ENCODE results near the gene ETV4. TPM values are rescaled to one million over a fixed set of nuclear protein-coding genes. Genes with fewer than 3 reads are reported as not detected.

The ETV4 gene
- total RNA-seq, 1 donor from 2014 or later = not detected

DNA sequence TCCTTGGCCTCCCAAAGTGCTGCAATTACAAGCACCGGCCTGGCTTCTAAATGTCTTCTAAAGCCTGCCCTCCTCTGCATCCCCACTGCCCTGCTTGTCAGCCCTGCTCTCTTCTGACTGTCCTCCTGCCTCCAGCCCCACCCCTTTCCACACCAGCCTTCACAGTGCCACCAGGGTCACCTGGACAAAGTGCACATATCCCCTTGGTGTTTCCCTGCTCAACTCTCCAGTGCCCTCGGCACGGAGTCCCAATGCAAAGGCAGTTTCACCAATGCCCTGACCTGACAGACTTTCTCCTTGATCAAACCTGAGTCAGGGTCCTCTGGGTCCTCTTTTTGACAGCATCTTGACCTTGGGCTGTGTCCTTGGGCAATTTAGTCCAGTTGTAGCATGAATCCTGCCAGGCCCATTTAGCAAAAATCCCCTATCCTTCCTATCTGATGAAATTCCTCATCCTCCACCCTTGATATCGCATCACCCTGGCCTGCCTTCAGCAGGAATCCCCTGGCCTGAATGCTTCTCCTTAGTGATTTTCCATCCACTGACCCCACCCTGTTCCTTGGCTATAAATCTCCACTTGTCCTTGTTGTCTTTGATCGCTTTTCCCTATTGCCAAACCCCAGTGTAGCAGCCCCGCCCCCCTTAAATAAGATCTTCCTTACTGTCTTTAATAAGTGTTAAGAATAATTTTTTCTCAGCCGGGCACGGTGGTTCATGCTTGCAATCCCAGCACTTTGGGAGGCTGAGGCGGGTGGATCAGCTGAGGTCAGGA, 42.7 kb upstream of the ETV4 start:
- no peak for TF ChIP-seq CTCF (IDR thresholded peaks at IDR 0.05)
- ATAC-seq (ENCODE audit: low read depth) = no peak
- H3K4me3 Mint-ChIP-seq = no peak overlapping the region
- DNase-seq = no peak
- H3K27me3 Mint-ChIP-seq = no peaks in the 10 kb centered on the region
- intact Hi-C loops (cut with micrococcal nuclease) = no loop called here
- peaks cover 5% of the 10 kb centered on the region for H3K4me1 Mint-ChIP-seq
- peaks cover 1% of the 10 kb centered on the region for H3K9me3 Mint-ChIP-seq
- POLR2A ChIA-PET = no interaction called here
- no peaks in the 10 kb centered on the region for H3K36me3 Mint-ChIP-seq (ENCODE audit: low read depth)
- no peak overlapping the region for H3K27ac Mint-ChIP-seq
- CTCF ChIA-PET = no interaction called here

- H3K27me3 Mint-ChIP-seq = no peaks in the 10 kb centered on the region
- no peaks in the 10 kb centered on the region for H3K4me1 Mint-ChIP-seq
- TF ChIP-seq CTCF (IDR thresholded peaks at IDR 0.05) = no peak
- ChIA-PET POLR2A (no interaction called here), CTCF (no interaction called here)
- intact Hi-C loops (cut with micrococcal nuclease) = no loop called here
- ATAC-seq (ENCODE audit: low read depth) (no peak), DNase-seq (no peak)
- H3K9me3 Mint-ChIP-seq = peaks cover 1% of the 10 kb centered on the region
- H3K4me3 Mint-ChIP-seq = no peak overlapping the region
- H3K27ac Mint-ChIP-seq = no peak overlapping the region
- H3K36me3 Mint-ChIP-seq (ENCODE audit: low read depth) = no peaks in the 10 kb centered on the region
Measured at GRCh38 chr17:43588121-43588520, 42.0 kb upstream of the ETV4 start.

GRCh38 chr17:43587647-43588046, 41.5 kb upstream of the ETV4 start:
- POLR2A ChIA-PET = no interaction called here
- no peak for TF ChIP-seq CTCF (IDR thresholded peaks at IDR 0.05)
- Mint-ChIP-seq H3K4me1 (no peaks in the 10 kb centered on the region), H3K4me3 (no peak overlapping the region), H3K36me3 (ENCODE audit: low read depth) (no peaks in the 10 kb centered on the region), H3K27ac (no peak overlapping the region), H3K27me3 (no peaks in the 10 kb centered on the region), H3K9me3 (peaks cover 1% of the 10 kb centered on the region)
- no peak for ATAC-seq (ENCODE audit: low read depth)
- CTCF ChIA-PET = no interaction called here
- no peak for DNase-seq
- intact Hi-C loops (cut with micrococcal nuclease) = no loop called here

- TF ChIP-seq CTCF (IDR thresholded peaks at IDR 0.05) = no peak
- intact Hi-C loops (cut with micrococcal nuclease) = no loop called here
- Mint-ChIP-seq H3K27me3 (no peaks in the 10 kb centered on the region), H3K9me3 (peaks cover 1% of the 10 kb centered on the region), H3K4me1 (peaks cover 4% of the 10 kb centered on the region), H3K36me3 (ENCODE audit: low read depth) (no peaks in the 10 kb centered on the region), H3K4me3 (no peak overlapping the region), H3K27ac (no peak overlapping the region)
- no peak for ATAC-seq (ENCODE audit: low read depth)
- POLR2A ChIA-PET = no interaction called here
- DNase-seq = no peak
- CTCF ChIA-PET = no interaction called here
Measured at GRCh38 chr17:43584666-43585102, 38.5 kb upstream of the ETV4 start.

DNA sequence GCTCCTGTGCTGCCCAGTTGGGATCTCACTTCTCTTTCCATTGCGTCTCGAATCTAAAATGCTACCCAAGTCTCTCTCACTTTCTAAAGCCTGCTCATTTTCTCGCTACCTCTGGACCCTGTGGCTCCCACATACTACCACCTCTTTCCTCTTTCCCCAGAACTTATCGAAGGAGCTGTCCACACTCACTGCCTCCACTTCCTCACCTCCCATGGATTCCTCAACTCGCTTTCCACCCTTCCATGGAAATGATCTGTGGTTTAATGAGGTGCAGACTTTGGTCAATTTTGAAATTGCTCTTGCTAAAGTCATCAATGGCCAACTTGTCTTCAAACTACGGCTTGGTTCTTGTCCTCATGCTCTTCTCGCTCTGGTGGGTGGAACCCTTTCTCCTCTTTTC, 37.2 kb upstream of the ETV4 start:
- no peak for TF ChIP-seq CTCF (IDR thresholded peaks at IDR 0.05)
- no peak overlapping the region for H3K4me3 Mint-ChIP-seq
- peaks cover 17% of the 10 kb centered on the region for H3K4me1 Mint-ChIP-seq
- no peak overlapping the region for H3K27ac Mint-ChIP-seq
- no peaks in the 10 kb centered on the region for H3K36me3 Mint-ChIP-seq (ENCODE audit: low read depth)
- H3K27me3 Mint-ChIP-seq = no peaks in the 10 kb centered on the region
- CTCF ChIA-PET = interaction anchor here (2.0 kb wide), 1 partner anchor 90 kb away, joined by 7 read pairs; no protein-coding TSS in a partner anchor
- no peak for DNase-seq
- POLR2A ChIA-PET = no interaction called here
- intact Hi-C loops (cut with micrococcal nuclease) = no loop called here
- peaks cover 1% of the 10 kb centered on the region for H3K9me3 Mint-ChIP-seq
- ATAC-seq (ENCODE audit: low read depth) = no peak
